ENCODE data around the gene RNPEPL1. TPM values are rescaled to one million over a fixed set of nuclear protein-coding genes. Genes with fewer than 3 reads are reported as not detected.

RNPEPL1 gene
- total and polyA plus RNA-seq, 4 experiments from 2014 or later, result 13.6 to 145 (median 120) TPM

DNA sequence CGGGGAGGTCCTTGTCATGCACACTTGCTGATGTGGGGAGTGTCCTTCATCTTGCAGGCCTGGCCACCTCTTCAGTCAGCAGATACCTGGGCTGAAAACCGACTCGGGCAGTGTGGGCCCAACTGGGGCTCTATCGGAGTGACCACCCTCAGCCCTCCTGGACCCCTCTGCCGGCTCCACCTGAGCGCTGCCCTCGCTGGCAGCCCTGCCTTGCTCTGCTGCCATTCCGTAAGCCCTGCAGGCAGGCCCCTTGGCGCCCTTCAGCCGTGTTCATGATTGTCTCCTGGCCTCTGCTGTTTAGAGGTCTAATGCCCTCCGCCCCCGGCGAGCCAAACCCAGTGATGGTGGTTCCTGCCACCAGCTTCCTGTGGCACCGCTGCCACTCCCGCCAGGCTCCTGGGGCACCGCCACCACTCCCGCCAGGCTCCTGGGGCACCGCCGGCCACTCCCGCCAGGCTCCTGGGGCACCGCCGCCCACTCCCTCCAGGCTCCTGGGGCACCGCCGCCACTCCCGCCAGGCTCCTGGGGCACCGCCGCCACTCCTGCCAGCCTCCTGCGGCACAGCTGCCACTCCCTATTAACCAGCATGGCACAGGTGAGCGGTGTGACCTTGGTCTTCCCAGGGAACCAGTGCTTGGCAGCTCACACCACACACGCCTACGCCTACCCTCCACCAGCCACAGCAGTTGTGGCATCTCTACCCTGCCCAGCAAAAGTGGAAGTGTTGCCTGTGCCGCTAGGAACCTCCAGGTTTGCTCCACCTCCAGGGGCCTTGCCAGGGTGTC is 34.2 kb downstream of the RNPEPL1 start:
- Histone ChIP-seq H3K9me3 (ENCODE audit: control insufficient read depth in 1 of 2, low read length in 2 of 2) (no peaks in the 10 kb centered on the region), H3K27me3 (ENCODE audit: insufficient read depth, low read length) (no peaks in the 10 kb centered on the region), H3K4me1 (ENCODE audit: insufficient read depth, low read length) (no peaks in the 10 kb centered on the region), H3K36me3 (ENCODE audit: insufficient read depth, low read length) (peaks cover 11% of the 10 kb centered on the region), H3K4me3 (ENCODE audit: low read length in 2 of 2) (no peak overlapping the region), H3K27ac (ENCODE audit: low read depth, low read length) (no peak overlapping the region)
- H3K4me3 Mint-ChIP-seq, result no peak overlapping the region
- H3K36me3 Mint-ChIP-seq, result peaks cover 0 to 19% of the 10 kb centered on the region in 2 donors
- no peaks in the 10 kb centered on the region for H3K4me1 Mint-ChIP-seq
- no peak for DNase-seq
- ChIA-PET CTCF (ENCODE audit: partially characterized antibody) (no interaction called here), POLR2A (ENCODE audit: partially characterized antibody) (interaction anchor here (1.5 kb wide), 1 partner anchor 16 kb away, joined by 4 read pairs; the partner anchor contains the start of gene CAPN10)
- H3K27me3 Mint-ChIP-seq, result no peaks in the 10 kb centered on the region
- H3K9me3 Mint-ChIP-seq, result no peaks in the 10 kb centered on the region
- peak overlapping the region in 1 of 7 donors; percentile 57 for H3K27ac Mint-ChIP-seq
- intact Hi-C loops (cut with micrococcal nuclease), result no loop called here

DNA sequence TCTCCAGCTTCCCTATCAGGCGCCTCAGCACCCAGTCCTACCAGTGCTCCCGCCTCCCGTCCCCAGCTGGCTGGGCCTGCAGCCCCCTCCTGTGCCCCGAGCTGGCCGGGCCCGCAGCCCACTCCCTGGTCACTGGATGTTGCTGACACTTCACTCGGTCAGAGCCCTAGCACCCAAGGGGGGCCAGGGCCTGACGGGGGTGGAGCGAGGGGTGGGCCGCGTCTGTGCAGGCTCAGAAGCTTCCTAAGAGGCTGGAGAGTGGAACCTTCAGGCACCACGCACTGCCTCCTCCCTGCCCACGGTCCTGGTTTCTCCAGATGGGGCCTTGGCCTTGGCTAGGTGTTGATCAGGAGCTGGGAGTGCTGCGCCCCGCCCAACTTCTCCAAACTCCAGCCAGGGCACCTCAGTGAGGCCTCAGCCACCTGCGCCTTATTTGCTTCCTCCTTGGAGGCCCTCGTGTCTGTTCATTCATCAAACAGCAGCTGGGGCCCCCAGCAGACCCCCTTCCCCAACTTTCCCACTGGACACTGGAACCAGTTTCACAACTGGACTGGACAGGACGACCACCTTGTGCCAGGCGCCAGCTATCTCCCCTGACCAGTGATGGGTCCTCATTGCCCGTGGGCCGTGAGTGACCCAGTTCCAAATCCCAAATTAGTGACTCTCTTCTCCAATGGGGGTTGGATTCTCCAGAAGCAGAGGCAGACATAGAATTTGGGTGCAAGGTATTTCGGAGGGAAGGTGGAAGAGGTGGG is 35.0 kb downstream of the RNPEPL1 start:
- H3K9me3 Mint-ChIP-seq, result no peaks in the 10 kb centered on the region
- no peak overlapping the region for H3K4me3 Mint-ChIP-seq
- POLR2A ChIA-PET (ENCODE audit: partially characterized antibody), result no interaction called here
- no peak overlapping the region for H3K27ac ChIP-seq (ENCODE audit: low read depth, low read length)
- H3K4me1 Mint-ChIP-seq, result no peaks in the 10 kb centered on the region
- no peaks in the 10 kb centered on the region for H3K27me3 ChIP-seq (ENCODE audit: insufficient read depth, low read length)
- no peaks in the 10 kb centered on the region for H3K9me3 ChIP-seq (ENCODE audit: control insufficient read depth in 1 of 2, low read length in 2 of 2)
- H3K4me3 ChIP-seq (ENCODE audit: low read length in 2 of 2), result no peak overlapping the region
- no peak for DNase-seq
- CTCF ChIA-PET (ENCODE audit: partially characterized antibody), result no interaction called here
- H3K4me1 ChIP-seq (ENCODE audit: insufficient read depth, low read length), result no peaks in the 10 kb centered on the region
- H3K27ac Mint-ChIP-seq, result no peak overlapping the region
- H3K27me3 Mint-ChIP-seq, result no peaks in the 10 kb centered on the region
- peaks cover 5% of the 10 kb centered on the region for H3K36me3 ChIP-seq (ENCODE audit: insufficient read depth, low read length)
- intact Hi-C loops (cut with micrococcal nuclease), result no loop called here
- peaks cover 0 to 19% of the 10 kb centered on the region in 2 donors for H3K36me3 Mint-ChIP-seq

DNA sequence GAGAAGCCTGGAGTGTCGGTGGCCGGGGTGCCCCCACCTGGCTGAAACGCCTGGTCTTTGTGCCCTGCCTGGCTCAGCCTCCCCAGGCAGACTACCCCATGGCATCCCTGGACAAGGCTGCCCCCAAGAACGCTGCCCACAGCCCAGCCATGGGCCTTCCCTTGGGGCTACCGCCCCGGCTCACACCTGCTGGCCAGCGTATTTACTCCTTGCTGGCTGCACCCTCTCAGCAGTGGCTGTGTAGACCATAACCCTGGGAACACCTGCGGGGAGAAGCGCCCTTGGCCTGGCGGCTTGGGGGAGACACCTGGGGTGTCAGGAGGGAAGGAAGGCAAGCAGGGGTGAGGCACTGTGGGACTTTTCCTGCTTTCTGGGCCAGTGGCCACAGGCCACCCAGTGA is 35.6 kb downstream of the RNPEPL1 start:
- CTCF ChIA-PET (ENCODE audit: partially characterized antibody), result no interaction called here
- intact Hi-C loops (cut with micrococcal nuclease), result no loop called here
- Mint-ChIP-seq H3K4me3 (no peak overlapping the region), H3K36me3 (peaks cover 0 to 17% of the 10 kb centered on the region in 2 donors), H3K4me1 (no peaks in the 10 kb centered on the region), H3K9me3 (no peaks in the 10 kb centered on the region), H3K27ac (no peak overlapping the region), H3K27me3 (no peaks in the 10 kb centered on the region)
- Histone ChIP-seq H3K4me1 (ENCODE audit: insufficient read depth, low read length) (no peaks in the 10 kb centered on the region), H3K27ac (ENCODE audit: low read depth, low read length) (no peak overlapping the region), H3K27me3 (ENCODE audit: insufficient read depth, low read length) (no peaks in the 10 kb centered on the region), H3K36me3 (ENCODE audit: insufficient read depth, low read length) (peaks cover 3% of the 10 kb centered on the region), H3K9me3 (ENCODE audit: control insufficient read depth in 1 of 2, low read length in 2 of 2) (no peaks in the 10 kb centered on the region), H3K4me3 (ENCODE audit: low read length in 2 of 2) (no peak overlapping the region)
- POLR2A ChIA-PET (ENCODE audit: partially characterized antibody), result no interaction called here
- DNase-seq, result no peak

DNA sequence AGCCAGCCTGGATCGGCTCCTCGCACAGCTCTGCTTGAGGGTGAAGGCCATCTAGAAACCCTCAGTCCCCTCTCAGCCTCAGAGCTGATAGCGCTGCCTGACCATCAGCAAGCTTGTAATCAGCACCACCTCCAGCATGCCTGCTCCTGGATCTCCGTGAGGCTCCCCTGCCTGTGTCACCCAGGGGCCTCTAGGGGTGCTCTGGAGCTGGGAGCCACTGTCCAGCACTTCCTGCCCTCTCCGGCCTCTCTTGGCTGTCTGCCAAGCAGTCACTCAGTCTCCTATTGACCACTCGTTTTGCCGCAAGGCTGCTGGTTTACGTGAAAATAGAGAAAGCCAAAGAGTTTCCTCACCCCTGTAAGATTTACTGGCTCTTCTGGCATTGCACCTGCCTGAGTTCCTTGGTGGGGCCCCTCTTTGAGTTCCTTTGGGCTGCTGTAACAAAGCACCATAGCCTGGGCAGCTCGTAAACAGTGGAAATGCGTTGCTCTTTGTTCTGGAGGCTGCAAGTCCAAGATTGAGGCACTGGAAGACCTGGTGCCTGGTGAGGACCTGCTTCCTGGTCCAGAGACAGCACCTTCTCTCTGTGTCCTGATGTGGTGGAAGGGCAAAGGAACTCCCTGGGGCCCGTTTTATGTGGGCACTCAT is 36.1 kb downstream of the RNPEPL1 start:
- Mint-ChIP-seq H3K4me3 (no peak overlapping the region), H3K27me3 (no peaks in the 10 kb centered on the region), H3K4me1 (peaks cover 0 to 1% (median 0%) of the 10 kb centered on the region in 4 donors), H3K27ac (no peak overlapping the region), H3K9me3 (no peaks in the 10 kb centered on the region), H3K36me3 (peaks cover 0 to 12% of the 10 kb centered on the region in 2 donors)
- no peaks in the 10 kb centered on the region for H3K9me3 ChIP-seq (ENCODE audit: control insufficient read depth in 1 of 2, low read length in 2 of 2)
- no peaks in the 10 kb centered on the region for H3K4me1 ChIP-seq (ENCODE audit: insufficient read depth, low read length)
- no peaks in the 10 kb centered on the region for H3K27me3 ChIP-seq (ENCODE audit: insufficient read depth, low read length)
- ChIA-PET POLR2A (ENCODE audit: partially characterized antibody) (no interaction called here), CTCF (ENCODE audit: partially characterized antibody) (no interaction called here)
- intact Hi-C loops (cut with micrococcal nuclease), result no loop called here
- DNase-seq, result no peak
- peaks cover 1% of the 10 kb centered on the region for H3K36me3 ChIP-seq (ENCODE audit: insufficient read depth, low read length)
- H3K4me3 ChIP-seq (ENCODE audit: low read length in 2 of 2), result no peak overlapping the region
- H3K27ac ChIP-seq (ENCODE audit: low read depth, low read length), result no peak overlapping the region

DNA sequence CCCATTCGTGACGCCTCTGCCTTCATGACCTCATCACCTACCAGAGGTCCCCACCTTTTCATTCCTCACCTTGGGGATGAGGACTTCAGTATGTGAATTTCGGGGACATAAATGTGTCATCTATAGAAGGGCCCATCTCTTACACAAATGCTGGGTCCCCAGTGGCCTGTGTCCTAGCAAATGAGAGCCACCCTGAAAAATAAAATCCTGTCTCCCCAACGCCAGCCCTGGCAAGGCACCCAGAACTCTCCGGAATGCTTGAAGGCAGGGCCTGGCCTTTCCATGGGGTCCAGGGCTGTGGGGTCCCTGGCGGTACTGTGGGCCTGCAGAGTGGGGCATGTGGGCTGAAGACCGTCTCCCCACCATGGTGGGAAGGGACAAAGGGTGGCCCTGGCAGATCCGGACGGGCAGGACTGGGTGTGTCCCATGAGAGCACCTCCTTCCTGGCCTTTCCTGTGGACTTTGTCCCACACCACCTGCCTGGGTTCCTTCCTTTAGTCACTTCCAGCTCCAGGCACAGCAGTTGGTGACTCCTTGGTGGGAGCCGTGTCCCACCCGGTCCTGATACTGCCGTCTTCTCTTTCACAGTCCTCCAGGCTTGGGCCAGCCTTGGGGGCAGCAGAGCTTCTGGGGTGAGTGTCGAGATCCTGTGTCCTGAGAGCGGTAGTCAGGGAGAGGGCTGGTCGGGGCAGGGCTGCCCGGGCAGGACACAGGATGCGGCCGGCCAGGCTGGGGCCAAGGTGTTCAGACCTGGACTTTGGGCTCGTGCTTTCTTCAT is 36.8 kb downstream of the RNPEPL1 start:
- H3K4me1 Mint-ChIP-seq, result peaks cover 0 to 1% (median 0%) of the 10 kb centered on the region in 4 donors
- no peaks in the 10 kb centered on the region for H3K4me1 ChIP-seq (ENCODE audit: insufficient read depth, low read length)
- DNase-seq, result no peak
- no peaks in the 10 kb centered on the region for H3K27me3 Mint-ChIP-seq
- no peaks in the 10 kb centered on the region for H3K27me3 ChIP-seq (ENCODE audit: insufficient read depth, low read length)
- POLR2A ChIA-PET (ENCODE audit: partially characterized antibody), result no interaction called here
- no peaks in the 10 kb centered on the region for H3K9me3 Mint-ChIP-seq
- no peaks in the 10 kb centered on the region for H3K9me3 ChIP-seq (ENCODE audit: control insufficient read depth in 1 of 2, low read length in 2 of 2)
- H3K4me3 Mint-ChIP-seq, result no peak overlapping the region
- CTCF ChIA-PET (ENCODE audit: partially characterized antibody), result interaction anchor here (1.5 to 2.0 kb wide), 2 partner anchors 8 to 91 kb away, joined by 3 to 6 read pairs; no protein-coding TSS in a partner anchor
- intact Hi-C loops (cut with micrococcal nuclease), result no loop called here
- H3K36me3 ChIP-seq (ENCODE audit: insufficient read depth, low read length), result no peaks in the 10 kb centered on the region
- no peak overlapping the region for H3K27ac ChIP-seq (ENCODE audit: low read depth, low read length)
- no peak overlapping the region for H3K4me3 ChIP-seq (ENCODE audit: low read length in 2 of 2)
- H3K36me3 Mint-ChIP-seq, result peaks cover 0 to 5% of the 10 kb centered on the region in 2 donors
- H3K27ac Mint-ChIP-seq, result peak overlapping the region in 1 of 7 donors; percentile 4

DNA sequence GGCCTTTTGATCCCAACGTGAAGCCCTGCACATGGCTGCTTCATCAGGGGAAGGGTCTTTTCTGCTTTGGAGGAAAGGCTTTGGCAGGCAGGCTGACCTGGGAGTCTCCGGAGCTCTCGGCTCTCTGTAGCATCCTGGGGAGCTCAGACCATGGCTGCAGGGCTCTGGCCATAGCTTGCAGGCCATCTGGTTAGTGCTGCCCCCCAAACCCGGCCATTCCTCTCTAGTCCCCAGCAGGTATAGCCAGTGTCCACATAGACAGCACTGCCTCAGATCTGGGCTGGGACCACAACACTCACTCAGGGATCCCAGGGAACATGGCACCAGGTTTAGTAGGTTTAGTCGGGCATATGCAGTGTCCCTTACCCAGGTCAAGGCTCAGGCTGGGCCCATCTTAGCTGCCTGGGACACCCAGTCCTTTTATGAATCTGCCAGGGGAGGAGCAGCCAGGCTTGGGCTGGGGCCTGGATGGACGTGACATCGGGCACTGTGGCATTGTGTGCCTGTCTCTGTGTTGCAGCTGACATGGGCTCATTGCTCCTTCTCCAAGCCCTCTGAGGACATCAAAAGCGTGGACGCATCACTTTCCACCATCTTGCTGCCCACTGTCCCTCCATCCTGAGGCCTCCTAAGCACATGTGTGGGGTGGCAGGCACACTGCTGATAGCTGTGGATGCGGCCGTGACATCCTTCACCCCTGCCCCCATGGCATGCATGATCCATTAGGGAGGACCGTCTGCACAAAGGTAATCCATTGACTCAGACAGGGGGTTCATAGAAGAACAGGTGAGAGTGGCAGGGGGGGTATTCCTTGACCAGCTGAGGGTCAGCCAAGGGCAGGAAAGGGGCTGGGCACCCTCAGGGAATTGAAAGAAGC is 37.8 kb downstream of the RNPEPL1 start:
- no peak overlapping the region for H3K4me3 Mint-ChIP-seq
- ChIA-PET POLR2A (ENCODE audit: partially characterized antibody) (interaction anchor here (1.1 to 1.2 kb wide), 2 partner anchors 16 to 41 kb away, joined by 3 to 4 read pairs; no protein-coding TSS in a partner anchor), CTCF (ENCODE audit: partially characterized antibody) (interaction anchor here (1.5 to 2.0 kb wide), 2 partner anchors 9 to 92 kb away, joined by 3 to 6 read pairs; no protein-coding TSS in a partner anchor)
- no peaks in the 10 kb centered on the region for H3K9me3 Mint-ChIP-seq
- peak overlapping the region in 1 of 7 donors; percentile 4 for H3K27ac Mint-ChIP-seq
- H3K4me1 Mint-ChIP-seq, result peaks cover 0 to 1% (median 0%) of the 10 kb centered on the region in 4 donors
- no peak overlapping the region for H3K4me3 ChIP-seq (ENCODE audit: low read length in 2 of 2)
- H3K9me3 ChIP-seq (ENCODE audit: control insufficient read depth in 1 of 2, low read length in 2 of 2), result no peaks in the 10 kb centered on the region
- H3K36me3 ChIP-seq (ENCODE audit: insufficient read depth, low read length), result no peaks in the 10 kb centered on the region
- no peaks in the 10 kb centered on the region for H3K27me3 Mint-ChIP-seq
- H3K4me1 ChIP-seq (ENCODE audit: insufficient read depth, low read length), result no peaks in the 10 kb centered on the region
- intact Hi-C loops (cut with micrococcal nuclease), result no loop called here
- peaks cover under 1 to 5% of the 10 kb centered on the region in 2 donors for H3K36me3 Mint-ChIP-seq
- H3K27me3 ChIP-seq (ENCODE audit: insufficient read depth, low read length), result no peaks in the 10 kb centered on the region
- H3K27ac ChIP-seq (ENCODE audit: low read depth, low read length), result no peak overlapping the region
- DNase-seq, result no peak
